Activated naive CD8-positive, alpha-beta T cell treated with anti-CD3 and anti-CD28 coated beads, Interleukin-2, amount 10 ng/mL, durations not matched to agents 7 days and 5 days (primary cell): Measurements from ENCODE around the gene FGD6. TPM values are rescaled to one million over a fixed set of nuclear protein-coding genes. Genes with fewer than 3 reads are reported as not detected.

Experiments
- ATAC-seq: fragments of 150-1000 bp; cut with Tn5 transposase; one replicate; pipeline ENCODE4 v1.10.0; 2021; ENCODE audit warnings: low read depth, moderate library complexity
- POLR2A ChIA-PET: fragments of 350-600 bp; sonication (Branson Sonifier 250); formaldehyde crosslinking; loops from one replicate; lab custom pipeline; 2021; ENCODE audit warnings: antibody characterized with exemption; lab: Charles Lee
- DNase-seq: peaks from one replicate; pipeline ENCODE4 v3.0.0; 2021
- H3K27ac Mint-ChIP-seq: one replicate; pipeline ENCODE4 v1.8.0; 2022; ENCODE audit warnings: mild to moderate bottlenecking, mixed read lengths
- H3K27me3 Mint-ChIP-seq: one replicate; pipeline ENCODE4 v1.8.0; 2022; ENCODE audit warnings: mild to moderate bottlenecking, moderate library complexity, mixed read lengths
- H3K36me3 Mint-ChIP-seq: one replicate; pipeline ENCODE4 v1.8.0; 2021; ENCODE audit warnings: mild to moderate bottlenecking, mixed read lengths
- H3K4me1 Mint-ChIP-seq: one replicate; pipeline ENCODE4 v1.8.0; 2021; ENCODE audit warnings: mixed read lengths
- H3K4me3 Mint-ChIP-seq: one replicate; pipeline ENCODE4 v1.8.0; 2022; ENCODE audit warnings: mild to moderate bottlenecking, moderate library complexity, mixed read lengths
- H3K9me3 Mint-ChIP-seq: one replicate; pipeline ENCODE4 v1.8.0; 2021; ENCODE audit warnings: mixed read lengths
- total RNA-seq, 2 experiments: library from RNA; stranded (reverse); gene quantifications; one replicate each; pipeline ENCODE4 v1.2.3, GENCODE V29; 2021

Gene FGD6
- total RNA-seq, 2 experiments from 2014 or later = 0.45 to 0.64 TPM

- Mint-ChIP-seq H3K36me3 (peaks cover 7% of the 10 kb centered on the region), H3K4me3 (no peak overlapping the region), H3K9me3 (no peaks in the 10 kb centered on the region), H3K27ac (no peak overlapping the region), H3K27me3 (no peaks in the 10 kb centered on the region), H3K4me1 (no peaks in the 10 kb centered on the region)
- POLR2A ChIA-PET = no interaction called here
- no peak for DNase-seq
- no peak for ATAC-seq
These were observed 162.2 kb downstream of the FGD6 start for GRCh38 chr12:95055057-95055456.

GRCh38 chr12:95054206-95054605 lies 163.1 kb downstream of the FGD6 start:
- DNase-seq = no peak
- ATAC-seq = no peak
- H3K27me3 Mint-ChIP-seq = no peaks in the 10 kb centered on the region
- H3K4me3 Mint-ChIP-seq = no peak overlapping the region
- no peaks in the 10 kb centered on the region for H3K9me3 Mint-ChIP-seq
- H3K4me1 Mint-ChIP-seq = no peaks in the 10 kb centered on the region
- no peak overlapping the region for H3K27ac Mint-ChIP-seq
- POLR2A ChIA-PET = no interaction called here
- peaks cover 9% of the 10 kb centered on the region for H3K36me3 Mint-ChIP-seq

DNA sequence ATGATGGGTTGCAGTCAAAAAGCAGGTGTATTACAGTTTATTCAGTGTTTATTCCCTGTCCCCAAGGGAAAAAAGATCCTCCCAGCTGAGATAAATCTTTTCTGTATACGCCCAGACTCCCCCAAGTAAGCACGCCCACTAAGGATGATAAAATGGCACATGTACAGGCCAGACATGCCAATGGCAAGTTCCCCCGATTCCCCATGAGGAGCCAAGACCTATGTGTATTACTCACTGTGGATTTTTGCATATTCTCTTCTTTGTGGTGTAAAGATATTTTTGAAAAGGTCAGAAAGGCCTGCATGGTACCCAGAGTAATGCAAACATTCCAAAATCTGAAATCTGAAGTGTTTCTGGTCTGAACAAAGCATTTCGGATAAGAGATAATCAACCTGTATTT lies 166.0 kb downstream of the FGD6 start:
- Mint-ChIP-seq H3K9me3 (no peaks in the 10 kb centered on the region), H3K4me3 (no peak overlapping the region), H3K27ac (no peak overlapping the region), H3K36me3 (peaks cover 15% of the 10 kb centered on the region), H3K4me1 (no peaks in the 10 kb centered on the region), H3K27me3 (no peaks in the 10 kb centered on the region)
- DNase-seq (no peak), ATAC-seq (no peak)
- POLR2A ChIA-PET = no interaction called here

GRCh38 chr12:95037906-95038305 lies 179.4 kb downstream of the FGD6 start:
- POLR2A ChIA-PET = interaction anchor here (0.6 kb wide), 1 partner anchor 450 kb away, joined by 3 read pairs; no protein-coding TSS in a partner anchor
- no peaks in the 10 kb centered on the region for H3K27me3 Mint-ChIP-seq
- DNase-seq = no peak
- H3K27ac Mint-ChIP-seq = no peak overlapping the region
- peaks cover 14% of the 10 kb centered on the region for H3K4me1 Mint-ChIP-seq
- ATAC-seq = no peak
- no peaks in the 10 kb centered on the region for H3K9me3 Mint-ChIP-seq
- H3K4me3 Mint-ChIP-seq = no peak overlapping the region
- H3K36me3 Mint-ChIP-seq = peaks cover 17% of the 10 kb centered on the region

DNA sequence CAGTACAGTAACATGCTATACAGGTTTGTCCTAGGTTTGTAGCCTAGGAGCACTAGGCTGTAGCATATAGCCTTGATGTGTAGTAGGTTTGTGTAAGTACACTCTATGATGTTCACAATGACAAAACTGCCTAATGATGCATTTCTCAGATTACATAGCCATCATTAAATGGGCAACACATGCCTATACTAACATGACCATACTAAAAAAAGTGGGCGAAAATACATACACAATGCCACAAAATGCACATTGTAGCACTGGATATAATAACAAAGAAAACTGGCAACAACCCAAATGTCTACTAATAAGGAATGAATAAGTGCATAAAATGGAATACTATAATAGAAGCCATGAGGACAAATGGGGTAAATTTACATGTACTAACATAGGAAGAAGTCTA lies 182.5 kb downstream of the FGD6 start:
- no peaks in the 10 kb centered on the region for H3K9me3 Mint-ChIP-seq
- no peak overlapping the region for H3K27ac Mint-ChIP-seq
- ATAC-seq (no peak), DNase-seq (no peak)
- H3K4me1 Mint-ChIP-seq = peaks cover 11% of the 10 kb centered on the region
- no peaks in the 10 kb centered on the region for H3K27me3 Mint-ChIP-seq
- no peak overlapping the region for H3K4me3 Mint-ChIP-seq
- POLR2A ChIA-PET = no interaction called here
- peaks cover 12% of the 10 kb centered on the region for H3K36me3 Mint-ChIP-seq

Other genes with a start within 250 kb of the FGD6 start
- 100 to 1,000 TPM; 105 to 114 TPM for gene NDUFA12, start 213.8 kb downstream of the FGD6 start, total RNA-seq
- gene NR2C1, start 143.8 kb downstream of the FGD6 start, total RNA-seq = 10 to 100 TPM; 38.4 to 46.5 TPM
- gene VEZT, start 340 bp upstream of the FGD6 start, total RNA-seq = 10 to 100 TPM; 33.7 to 37.1 TPM